CD4-positive, alpha-beta T cell treated with Interleukin-2 at 100 ng/mL for 4 hours (primary cell): Measurements from ENCODE around the gene S100PBP.

ENCODE experiments used
- DNase-seq: peaks from one replicate; pipeline ENCODE4 v3.0.0-alpha.2; 2020; ENCODE audit warnings: low spot score

The S100PBP gene

GRCh38 chr1:32828341-32828740 is 10.9 kb downstream of the S100PBP start:
- DNase-seq, result no peak

GRCh38 chr1:32830092-32830852 is 12.8 kb downstream of the S100PBP start:
- DNase-seq, result no peak

- DNase-seq, result no peak
Observed at GRCh38 chr1:32831878-32832277, 14.4 kb downstream of the S100PBP start.

- DNase-seq, result no peak
Observed at GRCh38 chr1:32848354-32849063, 31.1 kb downstream of the S100PBP start.

GRCh38 chr1:32855861-32856617 is 38.6 kb downstream of the S100PBP start:
- no peak for DNase-seq

- no peak for DNase-seq
Observed at GRCh38 chr1:32858136-32858535, 40.7 kb downstream of the S100PBP start.

- no peak for DNase-seq
Observed at GRCh38 chr1:32858791-32859190, 41.3 kb downstream of the S100PBP start.

- no peak for DNase-seq
Observed at GRCh38 chr1:32859915-32860314, 42.5 kb downstream of the S100PBP start.

- no peak for DNase-seq
Observed at GRCh38 chr1:32860566-32860965, 43.1 kb downstream of the S100PBP start.

GRCh38 chr1:32861904-32862695 is 44.6 kb downstream of the S100PBP start:
- no peak for DNase-seq

- no peak for DNase-seq
Observed at GRCh38 chr1:32863218-32863880, 45.9 kb downstream of the S100PBP start.

- DNase-seq, result no peak
Observed at GRCh38 chr1:32863881-32864245, 46.4 kb downstream of the S100PBP start.

- no peak for DNase-seq
Observed at GRCh38 chr1:32864375-32865019, 47.0 kb downstream of the S100PBP start.

- no peak for DNase-seq
Observed at GRCh38 chr1:32865639-32866405, 48.4 kb downstream of the S100PBP start.

GRCh38 chr1:32867151-32867550 is 49.7 kb downstream of the S100PBP start:
- DNase-seq, result no peak

- no peak for DNase-seq
Observed at GRCh38 chr1:32867671-32868070, 50.2 kb downstream of the S100PBP start.

- DNase-seq, result no peak
Observed at GRCh38 chr1:32868085-32868484, 50.6 kb downstream of the S100PBP start.

- DNase-seq, result no peak
Observed at GRCh38 chr1:32868806-32869455, 51.5 kb downstream of the S100PBP start.

- no peak for DNase-seq
Observed at GRCh38 chr1:32869923-32870614, 52.6 kb downstream of the S100PBP start.
